ENCODE results near the gene XXYLT1. TPM values are rescaled to one million over a fixed set of nuclear protein-coding genes. Genes with fewer than 3 reads are reported as not detected.
A peak's percentile ranks its signal among the peaks of the same experiment; 100 is the strongest.
"Not testable (repeated sequence)": the region's sequence is repeated elsewhere in the genome, so short reads cannot be mapped to it uniquely, and the experiment has no call there.

The XXYLT1 gene
- total RNA-seq, 4 donors from 2014 or later = 6.0 to 16.1 (median 9.6) TPM

DNA sequence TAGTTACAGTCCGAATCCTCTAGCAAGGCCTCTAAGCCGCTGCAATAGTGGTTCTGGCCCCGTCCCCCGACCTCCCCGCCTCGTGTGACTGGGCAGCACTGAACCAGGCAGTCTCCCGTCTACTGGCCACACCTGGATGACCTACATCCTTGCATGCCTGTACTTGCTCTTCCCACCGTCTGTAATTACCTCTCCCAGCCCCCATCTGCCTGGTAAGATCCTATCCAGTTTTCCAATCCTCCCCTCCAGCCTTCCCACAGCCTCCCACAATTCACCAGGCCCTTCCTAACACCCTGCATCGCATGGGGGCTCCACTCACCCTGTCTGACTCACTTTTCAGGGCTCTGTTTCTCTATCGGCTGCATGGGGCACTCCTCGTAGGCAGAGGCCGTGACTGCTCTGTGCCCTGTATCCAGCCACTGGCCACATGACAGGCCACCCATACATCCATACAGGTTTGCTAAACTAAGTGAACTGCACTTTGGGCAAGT, 32.8 kb downstream of the XXYLT1 start:
- TF ChIP-seq, protein P1, sequence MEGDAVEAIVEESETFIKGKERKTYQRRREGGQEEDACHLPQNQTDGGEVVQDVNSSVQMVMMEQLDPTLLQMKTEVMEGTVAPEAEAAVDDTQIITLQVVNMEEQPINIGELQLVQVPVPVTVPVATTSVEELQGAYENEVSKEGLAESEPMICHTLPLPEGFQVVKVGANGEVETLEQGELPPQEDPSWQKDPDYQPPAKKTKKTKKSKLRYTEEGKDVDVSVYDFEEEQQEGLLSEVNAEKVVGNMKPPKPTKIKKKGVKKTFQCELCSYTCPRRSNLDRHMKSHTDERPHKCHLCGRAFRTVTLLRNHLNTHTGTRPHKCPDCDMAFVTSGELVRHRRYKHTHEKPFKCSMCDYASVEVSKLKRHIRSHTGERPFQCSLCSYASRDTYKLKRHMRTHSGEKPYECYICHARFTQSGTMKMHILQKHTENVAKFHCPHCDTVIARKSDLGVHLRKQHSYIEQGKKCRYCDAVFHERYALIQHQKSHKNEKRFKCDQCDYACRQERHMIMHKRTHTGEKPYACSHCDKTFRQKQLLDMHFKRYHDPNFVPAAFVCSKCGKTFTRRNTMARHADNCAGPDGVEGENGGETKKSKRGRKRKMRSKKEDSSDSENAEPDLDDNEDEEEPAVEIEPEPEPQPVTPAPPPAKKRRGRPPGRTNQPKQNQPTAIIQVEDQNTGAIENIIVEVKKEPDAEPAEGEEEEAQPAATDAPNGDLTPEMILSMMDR (IDR thresholded peaks at IDR 0.05) = no peak
- ATAC-seq (ENCODE audit: low FRiP score) = no peak
- peak; percentile 18 for DNase-seq (ENCODE audit: low spot score)

DNA sequence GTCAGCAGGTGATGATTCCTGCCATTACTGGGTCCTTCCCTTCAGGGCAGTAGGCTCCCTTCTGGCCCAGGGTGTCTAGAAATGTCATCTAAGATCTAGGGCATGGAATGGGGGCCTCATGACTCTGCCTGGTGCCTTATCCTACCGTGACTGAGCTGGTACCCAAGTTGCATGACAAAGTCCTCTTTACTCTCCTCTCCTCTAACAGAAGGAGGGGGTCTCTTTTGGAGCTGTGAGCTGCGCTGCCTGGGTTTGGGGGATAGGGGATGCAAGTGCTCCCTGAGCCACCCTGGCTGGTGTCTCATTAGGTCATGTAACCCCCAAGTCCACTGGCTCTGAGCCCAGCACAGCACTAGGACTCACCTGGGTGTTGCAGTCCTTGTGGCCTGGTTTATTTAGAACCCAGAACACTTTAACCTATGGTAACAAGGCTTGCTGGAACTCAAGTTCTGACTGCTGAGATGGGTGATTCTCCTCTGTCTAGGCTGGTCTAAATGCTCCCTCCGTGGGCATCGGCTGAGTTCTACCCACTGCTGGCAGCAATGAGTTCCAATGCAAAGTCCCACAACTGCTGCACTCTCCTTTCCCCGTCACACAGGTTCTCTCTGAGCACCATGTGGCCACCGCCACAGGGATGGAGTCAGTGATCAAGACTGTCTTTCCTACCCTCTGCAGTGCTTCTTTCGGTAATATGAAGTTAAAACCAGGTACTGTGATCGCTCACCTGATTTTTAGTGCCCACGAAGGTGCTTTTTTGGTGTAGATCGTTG, 34.0 kb downstream of the XXYLT1 start:
- no peak for ATAC-seq (ENCODE audit: low FRiP score)
- DNase-seq (ENCODE audit: low spot score) = peak; percentile 17
- TF ChIP-seq, protein P1 (IDR thresholded peaks at IDR 0.05) = no peak

DNA sequence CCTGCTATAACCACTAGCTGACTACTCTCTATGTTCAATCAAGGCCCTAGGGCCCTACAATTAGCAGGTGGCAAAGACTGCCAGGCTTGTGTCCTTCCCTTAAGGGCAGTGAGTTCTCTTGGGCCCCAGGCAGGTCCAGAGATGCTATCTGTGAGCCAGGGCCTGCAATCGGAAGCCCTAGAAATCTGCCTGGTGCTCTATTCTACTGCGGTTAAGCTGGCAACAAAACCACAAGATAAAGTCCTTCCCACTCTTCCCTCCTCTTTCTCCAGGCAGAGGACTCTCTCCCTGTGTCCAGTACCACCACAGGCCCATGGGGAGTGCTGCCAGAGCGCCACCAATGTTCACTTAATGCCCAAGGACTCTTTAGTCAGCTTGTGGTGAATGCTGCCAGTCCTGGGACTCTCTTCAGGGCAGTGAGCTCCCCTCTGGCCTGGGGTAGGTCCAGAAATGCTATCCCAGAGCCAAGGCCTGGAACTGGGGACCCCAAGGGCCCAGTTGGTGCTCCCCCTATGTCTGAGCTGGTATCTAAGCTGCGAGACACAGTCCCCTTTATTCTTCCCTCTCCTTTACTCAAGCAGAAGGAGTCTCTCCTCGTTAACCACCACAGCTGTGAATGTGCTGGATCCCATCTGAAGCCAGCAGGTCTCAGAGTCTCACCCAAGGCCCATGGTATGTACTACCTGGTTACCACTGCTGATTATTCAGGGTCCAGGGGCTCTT, 34.7 kb downstream of the XXYLT1 start:
- DNase-seq (ENCODE audit: low spot score) (peak; percentile 4), ATAC-seq (ENCODE audit: low FRiP score) (no peak)
- TF ChIP-seq, protein P1 (IDR thresholded peaks at IDR 0.05) = no peak

DNA sequence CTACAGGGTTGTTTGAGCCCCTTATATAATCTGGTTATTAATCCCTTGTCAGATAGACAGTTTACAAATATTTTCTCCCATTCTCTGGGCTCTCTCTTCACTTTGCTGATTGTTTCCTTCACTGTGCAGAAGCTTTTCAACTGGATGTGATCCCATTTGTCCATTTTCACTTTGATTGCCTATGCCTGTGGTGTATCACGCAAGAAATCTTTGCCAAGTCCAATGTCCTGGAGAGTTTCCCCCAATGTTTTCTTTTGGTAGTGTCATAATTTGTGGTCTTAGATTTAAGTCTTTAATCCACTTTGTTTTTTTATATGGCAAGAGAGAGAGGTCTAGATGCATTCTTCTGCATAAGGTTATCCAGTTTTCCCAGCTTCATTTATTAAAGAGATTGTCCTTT, 40.7 kb downstream of the XXYLT1 start:
- DNase-seq (ENCODE audit: low spot score) = no peak

DNA sequence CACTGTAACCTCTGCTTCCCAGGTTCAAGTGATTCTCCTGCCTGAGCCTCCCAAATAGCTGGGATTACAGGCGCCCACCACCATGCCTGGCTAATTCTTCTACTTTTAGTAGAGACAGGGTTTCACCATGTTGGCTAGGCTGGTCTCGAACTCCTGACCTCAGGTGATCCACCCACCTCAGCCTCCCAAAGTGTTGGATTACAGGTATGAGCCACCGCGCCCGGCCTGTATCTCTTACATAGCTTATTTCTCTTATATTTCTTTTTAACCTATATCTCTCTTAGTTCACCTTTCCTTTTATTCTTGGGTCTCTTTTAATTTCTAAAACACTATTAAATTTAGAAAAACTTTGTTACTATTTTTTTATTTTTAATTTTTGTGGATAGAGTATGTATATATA, 42.1 kb downstream of the XXYLT1 start:
- not testable (repeated sequence) for ATAC-seq (ENCODE audit: low FRiP score)
- peak; percentile 4 for DNase-seq (ENCODE audit: low spot score)

More for the DNA sequence above, 40.7 kb downstream of the XXYLT1 start:
- ATAC-seq (ENCODE audit: low FRiP score) = no peak
- TF ChIP-seq, protein P1 (IDR thresholded peaks at IDR 0.05) = no peak

DNA sequence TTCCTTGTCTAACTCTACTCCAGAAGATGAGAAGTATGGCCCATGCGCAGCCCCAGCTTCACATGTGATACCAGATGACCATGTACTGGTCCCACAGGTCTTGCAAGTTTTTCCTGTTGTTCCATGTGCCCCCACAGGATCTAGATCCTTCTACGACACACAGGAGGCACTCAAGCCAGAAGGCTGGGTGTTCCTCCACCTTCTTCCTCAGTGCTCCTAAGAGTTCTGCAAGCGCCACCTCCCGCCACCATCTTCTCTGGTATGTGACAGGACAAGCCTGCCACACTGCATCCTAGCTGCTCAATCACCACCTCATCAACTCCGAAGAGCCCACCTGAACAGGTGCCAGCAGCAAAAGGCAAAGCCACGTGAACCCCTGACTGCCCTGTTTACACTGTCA, 43.1 kb downstream of the XXYLT1 start:
- no peak for ATAC-seq (ENCODE audit: low FRiP score)
- TF ChIP-seq, protein P1 (IDR thresholded peaks at IDR 0.05) = no peak
- no peak for DNase-seq (ENCODE audit: low spot score)

DNA sequence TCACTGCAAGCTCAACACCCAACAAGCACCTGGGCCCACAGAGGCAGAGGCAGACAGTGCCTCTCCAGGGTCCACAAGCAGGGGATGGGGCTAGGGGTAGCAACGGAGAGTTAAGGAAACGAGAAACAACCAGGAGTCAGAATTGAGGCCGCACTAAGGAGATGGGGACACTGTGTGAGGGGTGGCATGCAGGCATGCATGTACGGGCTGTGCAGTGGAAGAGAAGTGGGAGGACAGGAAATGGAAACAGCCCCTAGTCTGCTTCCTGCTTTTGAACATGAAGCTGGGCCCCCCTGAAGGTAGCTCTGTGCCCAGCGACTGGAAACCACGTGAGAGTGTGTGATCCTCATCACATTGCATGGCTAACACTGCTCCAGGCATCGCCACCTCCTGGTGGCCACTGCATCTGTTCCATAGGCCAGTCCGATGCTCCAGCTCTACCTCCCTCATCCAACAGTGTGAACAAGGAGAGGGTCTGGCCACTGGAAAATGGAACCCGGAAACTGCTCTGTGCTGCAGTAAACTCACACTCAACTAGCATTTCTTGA, 44.0 kb downstream of the XXYLT1 start:
- TF ChIP-seq, protein P1 (IDR thresholded peaks at IDR 0.05) = no peak
- ATAC-seq (ENCODE audit: low FRiP score) = no peak
- DNase-seq (ENCODE audit: low spot score) = peak; percentile 15
